ENCODE results near the gene CCDC187. TPM values are rescaled to one million over a fixed set of nuclear protein-coding genes. Genes with fewer than 3 reads are reported as not detected.

Gene CCDC187
- total RNA-seq, 8 experiments from 2014 or later = 0.07 to 1.2 (median 0.19) TPM

DNA sequence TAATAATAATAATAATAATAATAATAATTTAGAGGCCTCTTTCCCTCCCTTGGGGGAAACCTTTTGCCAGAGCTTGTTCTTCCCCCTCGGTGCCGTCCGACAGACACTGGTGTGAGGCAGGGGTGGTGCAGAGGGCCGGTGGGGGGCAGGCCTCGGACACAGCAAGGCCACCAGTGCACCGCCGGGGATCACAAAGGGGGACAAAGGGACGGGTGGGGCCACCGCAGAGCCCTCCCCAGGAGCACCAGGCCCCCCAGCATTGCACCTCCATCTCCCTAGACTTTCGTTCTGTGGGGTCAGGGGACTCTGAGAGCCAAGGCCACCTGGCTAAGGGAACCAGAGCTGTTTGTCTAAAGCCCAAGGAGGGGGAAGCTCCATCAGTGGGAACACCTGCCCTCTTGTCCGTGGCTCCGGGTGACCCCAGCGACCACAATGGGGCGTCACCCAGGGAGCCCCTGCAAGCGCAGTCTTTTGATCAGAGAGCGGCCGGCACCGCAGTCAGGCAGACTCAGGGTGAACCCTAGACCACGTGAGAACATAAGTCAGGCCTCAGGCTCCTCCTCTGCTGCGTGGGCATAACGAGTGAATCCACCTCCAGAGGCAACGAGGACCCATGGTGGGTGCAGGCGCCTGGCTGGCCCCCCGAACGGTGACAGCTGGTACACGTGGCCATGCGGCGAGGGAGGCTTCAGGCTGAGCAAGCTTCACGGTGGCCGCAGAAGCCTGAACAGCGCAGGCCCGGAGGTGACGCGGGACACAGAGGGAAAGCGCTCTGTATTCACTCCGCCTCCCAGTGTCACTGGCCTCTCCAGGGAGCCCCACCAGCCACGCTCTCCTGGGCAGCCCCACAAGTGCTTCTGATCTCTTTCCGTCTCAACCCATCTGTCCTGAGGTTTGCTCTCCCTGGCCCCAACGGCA lies 46.3 kb downstream of the CCDC187 start:
- peaks cover 49 to 67% of the 10 kb centered on the region in 2 donors for H3K4me1 ChIP-seq (replicated peaks in 1 of 2)
- ATAC-seq (replicated peaks in 6 of 8) = peak in 5 of 8 experiments; percentile 6 to 53 (median 28)
- H3K4me3 ChIP-seq = no peak overlapping the region
- in situ Hi-C loops (cut with MboI; ENCODE audit: low pct_unique_long_range_greater_than_20kb in 2 of 9, low sequenced_read_pairs in 9 of 9, unreplicated experiment in 9 of 9) = loop anchor here in 3 of 9 experiments (25.0 kb wide), 1 partner anchor 95 kb away; no protein-coding TSS in a partner anchor
- no peak overlapping the region for H3K27ac ChIP-seq
- 56 to 87% (median 80%) methylated on average over 1 to 8 of the region's 39 CpGs; no CpG with 5 or more reads in 5 of the 10 experiments for WGBS, 10 experiments

DNA sequence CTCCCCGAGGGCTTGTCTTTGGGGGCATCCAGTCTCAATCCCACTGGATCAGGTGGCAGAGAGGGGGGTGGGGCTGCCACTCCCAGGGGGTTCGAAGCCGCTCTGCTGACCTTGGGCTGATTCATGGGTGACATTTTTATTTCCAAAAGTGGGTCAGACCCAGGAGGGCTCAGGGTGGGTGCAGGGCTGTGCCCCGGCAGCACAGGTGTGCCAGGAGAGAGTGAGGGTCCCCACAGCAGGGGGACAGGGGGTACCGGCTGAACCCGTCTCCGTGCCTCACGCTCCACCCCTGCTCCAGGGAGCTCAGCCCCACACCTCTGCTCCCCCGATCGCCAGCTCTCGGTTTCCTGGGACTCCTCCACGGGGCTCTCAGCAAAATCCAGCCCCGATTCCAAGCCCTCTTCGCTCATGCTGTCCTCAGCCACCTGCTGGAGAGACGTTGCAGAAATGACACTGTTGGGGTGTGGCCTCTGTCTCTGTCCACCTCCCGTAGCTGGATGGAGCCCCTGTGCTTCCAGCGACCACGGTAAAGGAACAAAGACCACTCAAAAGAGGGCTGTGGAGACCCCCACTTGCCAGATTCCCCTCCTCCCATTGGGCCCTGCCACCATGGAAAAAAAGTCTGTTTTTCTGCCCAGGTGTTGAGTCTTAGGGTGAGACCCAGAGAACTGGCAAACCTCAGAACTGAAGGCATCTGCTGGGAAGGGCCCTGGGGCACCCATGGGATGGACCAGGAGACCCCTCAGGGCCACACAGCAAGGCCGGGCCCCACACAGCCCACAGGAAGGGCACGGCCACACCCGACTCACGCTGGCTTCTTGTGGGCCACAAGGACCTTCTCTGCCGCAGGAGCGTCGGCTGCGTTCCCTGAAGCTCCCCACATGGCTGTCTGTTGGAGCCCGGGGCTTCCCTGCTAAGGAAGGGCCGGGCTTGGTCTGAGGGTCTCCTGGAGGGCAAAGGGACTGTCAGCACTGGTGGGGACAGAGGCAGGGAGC lies 47.7 kb downstream of the CCDC187 start:
- Histone ChIP-seq H3K4me1 (replicated peaks in 1 of 2) (peaks cover 41 to 62% of the 10 kb centered on the region in 2 donors), H3K27ac (no peak overlapping the region), H3K4me3 (no peak overlapping the region)
- ATAC-seq (replicated peaks in 6 of 8) = peak in 1 of 8 experiments; percentile 62
- 0 to 100% (median 56%) methylated on average over 1 to 11 of the region's 28 CpGs; no CpG with 5 or more reads in 2 of the 10 experiments for WGBS, 10 experiments
- in situ Hi-C loops (cut with MboI; ENCODE audit: low pct_unique_long_range_greater_than_20kb in 2 of 9, low sequenced_read_pairs in 9 of 9, unreplicated experiment in 9 of 9) = loop anchor here in 3 of 9 experiments (25.0 kb wide), 1 partner anchor 94 kb away; no protein-coding TSS in a partner anchor

DNA sequence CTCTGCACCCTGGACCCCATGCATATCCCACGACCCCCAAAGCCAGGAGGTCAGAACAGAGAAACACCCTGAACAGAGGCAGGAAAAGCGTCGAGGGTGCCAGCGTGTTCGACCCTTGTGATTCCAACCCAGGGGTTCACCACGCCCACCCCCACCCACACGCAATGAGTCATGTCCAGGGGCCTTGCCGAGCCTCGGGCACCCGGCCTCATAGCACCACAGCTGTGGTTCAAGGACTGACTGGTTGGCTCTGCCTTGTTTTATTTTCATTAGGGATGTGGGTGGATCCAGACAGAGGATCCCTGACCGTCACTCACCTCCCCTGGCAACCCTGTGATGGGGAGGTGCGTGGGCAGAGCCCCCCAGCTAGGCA lies 48.7 kb downstream of the CCDC187 start:
- in situ Hi-C loops (cut with MboI; ENCODE audit: low pct_unique_long_range_greater_than_20kb in 2 of 9, low sequenced_read_pairs in 9 of 9, unreplicated experiment in 9 of 9) = loop anchor here in 3 of 9 experiments (25.0 kb wide), 1 partner anchor 93 kb away; no protein-coding TSS in a partner anchor
- Histone ChIP-seq H3K27ac (no peak overlapping the region), H3K4me1 (replicated peaks in 1 of 2) (peaks cover 43 to 64% of the 10 kb centered on the region in 2 donors), H3K4me3 (no peak overlapping the region)
- ATAC-seq (replicated peaks in 6 of 8) = peak; percentile 42 to 80 (median 53)
- 0 to 60% (median 59%) methylated on average over 1 to 9 of the region's 12 CpGs; no CpG with 5 or more reads in 7 of the 10 experiments for WGBS, 10 experiments

DNA sequence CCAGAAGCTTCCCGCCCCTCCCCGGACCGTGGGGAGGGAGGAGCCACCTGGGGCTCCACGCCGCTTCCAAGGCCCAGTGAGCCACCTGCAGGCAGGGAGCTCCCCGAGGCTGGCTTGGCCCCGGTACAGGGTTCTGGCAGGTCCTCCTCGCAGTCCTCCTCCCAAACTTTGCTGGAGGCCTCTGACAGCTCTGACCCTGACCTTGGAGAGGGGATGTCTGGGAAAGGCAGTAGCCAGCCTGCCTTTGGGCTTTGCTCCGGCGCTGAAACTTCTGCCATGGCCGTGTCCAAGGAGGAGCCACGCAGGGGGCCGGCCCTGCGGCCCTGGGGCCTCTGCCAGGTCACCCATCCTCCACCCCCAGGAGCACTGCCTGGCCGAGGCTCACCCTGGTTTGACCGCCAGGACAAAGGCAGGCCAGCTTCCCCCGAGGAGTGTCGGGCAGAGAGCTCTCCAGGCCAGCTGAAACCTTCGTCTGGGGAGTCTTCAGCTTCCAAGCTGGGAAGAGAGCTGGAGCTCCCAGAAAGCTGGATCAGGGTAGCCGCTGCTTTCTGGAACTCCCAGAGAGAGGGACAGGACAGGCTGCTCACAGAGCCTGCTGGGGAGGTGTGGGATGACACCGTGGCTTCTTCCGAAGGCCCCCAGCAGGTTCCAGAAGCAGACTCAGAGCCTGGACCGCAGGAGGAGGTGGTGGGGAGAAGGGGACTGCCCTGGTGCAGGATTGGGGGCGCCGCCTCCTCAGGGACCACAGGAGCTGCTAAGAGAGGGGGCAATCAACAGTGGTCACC lies 49.3 kb downstream of the CCDC187 start:
- in situ Hi-C loops (cut with MboI; ENCODE audit: low pct_unique_long_range_greater_than_20kb in 2 of 9, low sequenced_read_pairs in 9 of 9, unreplicated experiment in 9 of 9) = loop anchor here in 3 of 9 experiments (25.0 kb wide), 1 partner anchor 92 kb away; no protein-coding TSS in a partner anchor
- Histone ChIP-seq H3K27ac (no peak overlapping the region), H3K4me3 (no peak overlapping the region), H3K4me1 (replicated peaks in 1 of 2) (peaks cover 46 to 67% of the 10 kb centered on the region in 2 donors)
- ATAC-seq (replicated peaks in 6 of 8) = peak in 6 of 8 experiments; percentile 7 to 23 (median 11)
- 50 to 80% (median 72%) methylated on average over 1 to 4 of the region's 25 CpGs; no CpG with 5 or more reads in 5 of the 10 experiments for WGBS, 10 experiments

DNA sequence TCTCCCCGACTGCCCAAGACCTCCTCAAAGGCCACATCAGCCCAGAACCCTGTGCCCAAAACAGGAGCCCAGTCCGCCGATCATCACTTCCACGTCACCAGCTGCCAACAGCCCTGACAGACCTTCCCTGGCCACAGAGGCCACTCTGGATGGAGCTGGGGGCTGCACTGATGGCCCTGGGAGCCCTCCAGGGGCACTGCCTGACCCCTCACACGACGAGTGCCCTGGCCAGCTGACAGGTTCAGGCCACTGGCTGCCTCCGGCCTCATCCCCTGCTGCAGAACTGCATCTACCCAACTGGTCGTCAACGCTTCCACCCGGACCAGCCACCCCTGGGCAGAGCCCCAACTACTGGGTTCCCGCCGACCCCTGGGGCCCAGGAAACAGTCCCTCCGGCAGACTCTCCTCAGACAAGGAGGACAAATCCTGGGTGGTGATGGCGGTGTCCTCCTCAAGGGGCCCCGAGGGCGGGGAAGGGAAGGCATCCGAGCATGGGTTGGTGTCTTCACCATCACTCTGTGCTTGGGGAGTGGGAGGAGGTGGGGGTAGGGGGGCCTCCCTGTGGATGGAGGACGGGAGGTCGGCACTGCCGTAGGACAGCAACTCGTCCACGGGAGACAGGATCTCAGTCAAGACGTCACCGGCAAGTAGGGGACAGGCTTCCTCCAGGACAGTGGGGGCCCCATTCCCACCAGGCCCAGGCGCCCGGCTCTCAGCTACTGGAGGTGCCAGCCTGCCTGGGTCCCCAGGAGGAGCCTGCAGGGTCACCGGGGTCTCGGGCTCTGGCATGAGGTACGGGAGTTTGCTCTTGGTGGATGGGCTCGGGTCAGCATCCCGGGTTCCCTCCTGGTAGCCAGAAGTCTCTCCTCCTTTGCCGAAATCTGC lies 50.4 kb downstream of the CCDC187 start:
- ATAC-seq (replicated peaks in 6 of 8) = no peak
- Histone ChIP-seq H3K4me1 (replicated peaks in 1 of 2) (peaks cover 40 to 67% of the 10 kb centered on the region in 2 donors), H3K4me3 (no peak overlapping the region), H3K27ac (no peak overlapping the region)
- 93% methylated on average over 6 of the region's 32 CpGs; no CpG with 5 or more reads in 9 of the 10 experiments for WGBS, 10 experiments
- in situ Hi-C loops (cut with MboI; ENCODE audit: low pct_unique_long_range_greater_than_20kb in 2 of 9, low sequenced_read_pairs in 9 of 9, unreplicated experiment in 9 of 9) = loop anchor here in 3 of 9 experiments (25.0 kb wide), 1 partner anchor 91 kb away; no protein-coding TSS in a partner anchor

DNA sequence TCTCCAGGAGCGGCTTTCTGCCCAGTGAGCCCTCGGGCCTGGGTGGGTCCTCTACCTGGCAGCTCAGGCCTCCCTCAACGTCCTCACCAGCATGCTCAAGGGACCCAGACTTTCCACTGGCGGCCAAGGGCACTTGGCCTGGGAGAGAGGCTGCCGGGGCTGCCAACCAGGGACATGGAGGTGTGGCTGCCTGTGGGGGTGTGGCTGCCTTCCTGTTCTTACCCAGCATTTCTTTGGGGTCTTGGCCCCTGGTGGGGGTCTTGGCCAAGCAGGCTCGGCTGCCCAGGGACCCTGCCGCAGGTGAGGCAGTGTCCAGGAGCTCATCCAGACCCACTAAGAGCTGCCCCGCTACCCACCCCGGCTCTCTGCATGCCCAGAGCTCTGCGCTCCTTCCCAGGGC lies 51.0 kb downstream of the CCDC187 start:
- in situ Hi-C loops (cut with MboI; ENCODE audit: low pct_unique_long_range_greater_than_20kb in 2 of 9, low sequenced_read_pairs in 9 of 9, unreplicated experiment in 9 of 9) = loop anchor here in 3 of 9 experiments (25.0 kb wide), 1 partner anchor 91 kb away; no protein-coding TSS in a partner anchor
- no peak for ATAC-seq (replicated peaks in 6 of 8)
- H3K27ac ChIP-seq = no peak overlapping the region
- no CpG with 5 or more reads among the region's 10 CpGs for WGBS, 10 experiments
- peaks cover 38 to 66% of the 10 kb centered on the region in 2 donors for H3K4me1 ChIP-seq (replicated peaks in 1 of 2)
- no peak overlapping the region for H3K4me3 ChIP-seq

DNA sequence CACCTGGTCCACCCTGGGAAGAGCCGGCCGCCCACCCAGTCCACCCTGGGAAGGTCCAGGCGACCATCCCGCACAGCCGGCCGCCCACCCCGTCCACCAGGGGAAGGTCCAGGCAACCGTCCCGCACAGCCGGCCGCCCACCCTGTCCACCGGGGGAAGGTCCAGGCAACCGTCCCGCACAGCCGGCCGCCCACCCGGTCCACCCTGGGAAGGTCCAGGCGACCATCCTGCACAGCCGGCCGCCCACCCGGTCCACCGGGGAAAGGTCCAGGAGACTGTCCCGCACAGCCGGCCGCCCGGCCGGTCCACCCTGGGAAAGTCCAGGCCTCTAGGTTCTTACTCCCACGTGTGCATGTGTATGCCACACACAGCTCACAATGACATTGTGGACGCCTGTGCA lies 51.6 kb downstream of the CCDC187 start:
- no peak for ATAC-seq (replicated peaks in 6 of 8)
- H3K27ac ChIP-seq = no peak overlapping the region
- H3K4me3 ChIP-seq = no peak overlapping the region
- 100% methylated on average over 1 of the region's 29 CpGs; no CpG with 5 or more reads in 9 of the 10 experiments for WGBS, 10 experiments
- in situ Hi-C loops (cut with MboI; ENCODE audit: low pct_unique_long_range_greater_than_20kb in 2 of 9, low sequenced_read_pairs in 9 of 9, unreplicated experiment in 9 of 9) = loop anchor here in 3 of 9 experiments (25.0 kb wide), 1 partner anchor 90 kb away; no protein-coding TSS in a partner anchor
- H3K4me1 ChIP-seq (replicated peaks in 1 of 2) = peaks cover 34 to 63% of the 10 kb centered on the region in 2 donors

DNA sequence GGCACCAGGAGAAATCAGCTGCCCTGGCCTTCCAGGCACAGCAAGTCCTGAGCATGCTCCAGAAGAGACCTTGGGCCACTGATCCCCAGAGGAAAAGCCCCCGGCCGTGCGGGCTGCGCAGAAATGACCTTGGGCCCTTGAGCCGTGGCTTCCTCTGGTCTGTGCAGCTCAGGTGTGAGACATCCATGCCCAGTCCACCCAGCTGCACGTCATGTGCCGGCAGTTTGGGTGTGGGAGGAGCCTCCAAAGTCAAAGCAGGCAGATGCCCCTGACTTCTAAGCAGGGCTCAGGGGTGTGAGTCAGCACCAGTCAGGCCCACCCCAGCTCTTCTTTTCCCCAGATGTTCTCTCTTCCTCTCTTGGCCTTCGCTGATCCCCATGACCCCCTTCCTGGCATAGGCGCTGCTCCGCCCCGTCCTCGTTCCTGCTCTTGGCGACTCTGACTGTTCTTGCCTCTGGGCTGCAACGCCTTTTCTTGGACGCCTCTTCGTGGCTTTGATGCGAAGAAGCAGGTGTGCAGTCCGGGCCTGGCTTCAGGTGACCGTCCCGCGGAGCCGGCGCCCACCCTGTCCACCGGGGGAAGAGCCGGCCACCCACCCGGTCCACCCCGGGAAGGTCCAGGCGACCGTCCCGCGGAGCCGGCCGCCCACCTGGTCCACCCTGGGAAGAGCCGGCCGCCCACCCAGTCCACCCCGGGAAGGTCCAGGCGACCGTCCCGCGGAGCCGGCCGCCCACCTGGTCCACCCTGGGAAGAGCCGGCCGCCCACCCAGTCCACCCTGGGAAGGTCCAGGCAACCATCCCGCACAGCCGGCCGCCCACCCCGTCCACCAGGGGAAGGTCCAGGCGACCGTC lies 52.4 kb downstream of the CCDC187 start:
- ATAC-seq (replicated peaks in 6 of 8) = peak in 1 of 8 experiments; percentile 13
- H3K4me3 ChIP-seq = no peak overlapping the region
- 100% methylated on average over 1 of the region's 50 CpGs; no CpG with 5 or more reads in 9 of the 10 experiments for WGBS, 10 experiments
- in situ Hi-C loops (cut with MboI; ENCODE audit: low pct_unique_long_range_greater_than_20kb in 2 of 9, low sequenced_read_pairs in 9 of 9, unreplicated experiment in 9 of 9) = loop anchor here in 3 of 9 experiments (25.0 kb wide), 1 partner anchor 89 kb away; no protein-coding TSS in a partner anchor
- peaks cover 34 to 60% of the 10 kb centered on the region in 2 donors for H3K4me1 ChIP-seq (replicated peaks in 1 of 2)
- peak overlapping the region in 1 of 2 donors; percentile 29 for H3K27ac ChIP-seq

DNA sequence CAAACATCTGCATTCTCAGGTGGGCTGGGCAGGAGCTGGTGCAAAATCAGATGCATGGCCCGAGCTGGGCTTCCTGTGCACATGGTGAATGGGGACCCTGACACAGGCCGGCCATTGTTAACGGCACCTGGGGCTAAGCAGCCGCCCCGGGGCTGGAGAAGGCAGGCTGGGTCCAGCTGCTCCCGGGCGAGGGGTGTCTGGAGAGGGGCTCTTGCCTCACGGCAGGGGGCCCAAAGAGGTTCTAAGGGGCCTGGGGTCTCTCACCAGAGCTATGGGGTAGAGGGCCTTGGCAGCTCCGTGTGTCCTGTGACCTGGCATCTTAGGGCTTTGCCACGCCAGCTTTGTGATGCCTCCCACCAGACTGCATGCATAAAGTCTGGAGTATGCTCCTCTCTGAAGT lies 53.2 kb downstream of the CCDC187 start:
- in situ Hi-C loops (cut with MboI; ENCODE audit: low pct_unique_long_range_greater_than_20kb in 2 of 9, low sequenced_read_pairs in 9 of 9, unreplicated experiment in 9 of 9) = loop anchor here in 3 of 9 experiments (25.0 kb wide), 1 partner anchor 88 kb away; no protein-coding TSS in a partner anchor
- 50 to 61% (median 53%) methylated on average over 2 to 8 of the region's 10 CpGs; no CpG with 5 or more reads in 5 of the 10 experiments for WGBS, 10 experiments
- no peak overlapping the region for H3K4me3 ChIP-seq
- H3K27ac ChIP-seq = peak overlapping the region in 1 of 2 donors; percentile 29
- peak in 5 of 8 experiments; percentile 0 to 44 (median 8) for ATAC-seq (replicated peaks in 6 of 8)
- H3K4me1 ChIP-seq (replicated peaks in 1 of 2) = peaks cover 32 to 57% of the 10 kb centered on the region in 2 donors
